ENCODE measurements around the gene NUDT1.

NUDT1 gene

GRCh38 chr7:2271273-2272026, 29.4 kb downstream of the NUDT1 start:
- DNase-seq = no peak

- no peak for DNase-seq
Measured at GRCh38 chr7:2272031-2272430, 30.0 kb downstream of the NUDT1 start.

GRCh38 chr7:2273866-2274265, 31.8 kb downstream of the NUDT1 start:
- DNase-seq = no peak

GRCh38 chr7:2274666-2275065, 32.6 kb downstream of the NUDT1 start:
- DNase-seq = no peak

- DNase-seq = no peak
Measured at GRCh38 chr7:2275101-2275500, 33.1 kb downstream of the NUDT1 start.

- DNase-seq = no peak
Measured at GRCh38 chr7:2276107-2276506, 34.1 kb downstream of the NUDT1 start.

GRCh38 chr7:2278026-2278425, 36.0 kb downstream of the NUDT1 start:
- no peak for DNase-seq

- no peak for DNase-seq
Measured at GRCh38 chr7:2279896-2280295, 37.9 kb downstream of the NUDT1 start.

GRCh38 chr7:2280424-2280823, 38.4 kb downstream of the NUDT1 start:
- DNase-seq = no peak

GRCh38 chr7:2281541-2281940, 39.5 kb downstream of the NUDT1 start:
- no peak for DNase-seq

- DNase-seq = no peak
Measured at GRCh38 chr7:2282185-2282751, 40.2 kb downstream of the NUDT1 start.

- DNase-seq = no peak
Measured at GRCh38 chr7:2283074-2283473, 41.0 kb downstream of the NUDT1 start.

- DNase-seq = no peak
Measured at GRCh38 chr7:2287745-2288144, 45.7 kb downstream of the NUDT1 start.

GRCh38 chr7:2288503-2288902, 46.5 kb downstream of the NUDT1 start:
- no peak for DNase-seq

- DNase-seq = no peak
Measured at GRCh38 chr7:2289111-2289586, 47.1 kb downstream of the NUDT1 start.

- DNase-seq = no peak
Measured at GRCh38 chr7:2289621-2290020, 47.6 kb downstream of the NUDT1 start.

GRCh38 chr7:2290877-2291276, 48.9 kb downstream of the NUDT1 start:
- no peak for DNase-seq

GRCh38 chr7:2295936-2296620, 54.1 kb downstream of the NUDT1 start:
- no peak for DNase-seq

- DNase-seq = no peak
Measured at GRCh38 chr7:2296832-2297231, 54.8 kb downstream of the NUDT1 start.

GRCh38 chr7:2299131-2299829, 57.3 kb downstream of the NUDT1 start:
- DNase-seq = peak; percentile 7

GRCh38 chr7:2299870-2300512, 58.0 kb downstream of the NUDT1 start:
- no peak for DNase-seq

All from stimulated activated CD4-positive, alpha-beta T cell treated with anti-CD3 and anti-CD28 coated beads, Interleukin-12 subunit alpha, Interleukin-12 subunit beta, amount 100 ng/mL, for 4 hours (primary cell).